AG08396 (cell line): ENCODE results near the gene TMEM98.
"Not testable (repeated sequence)": the region's sequence is repeated elsewhere in the genome, so short reads cannot be mapped to it uniquely, and the experiment has no call there.

Experiments
- DNase-seq: peaks from one replicate; pipeline ENCODE4 v3.0.0; 2012; ENCODE audit warnings: low spot score, mixed read lengths

Gene TMEM98

DNA sequence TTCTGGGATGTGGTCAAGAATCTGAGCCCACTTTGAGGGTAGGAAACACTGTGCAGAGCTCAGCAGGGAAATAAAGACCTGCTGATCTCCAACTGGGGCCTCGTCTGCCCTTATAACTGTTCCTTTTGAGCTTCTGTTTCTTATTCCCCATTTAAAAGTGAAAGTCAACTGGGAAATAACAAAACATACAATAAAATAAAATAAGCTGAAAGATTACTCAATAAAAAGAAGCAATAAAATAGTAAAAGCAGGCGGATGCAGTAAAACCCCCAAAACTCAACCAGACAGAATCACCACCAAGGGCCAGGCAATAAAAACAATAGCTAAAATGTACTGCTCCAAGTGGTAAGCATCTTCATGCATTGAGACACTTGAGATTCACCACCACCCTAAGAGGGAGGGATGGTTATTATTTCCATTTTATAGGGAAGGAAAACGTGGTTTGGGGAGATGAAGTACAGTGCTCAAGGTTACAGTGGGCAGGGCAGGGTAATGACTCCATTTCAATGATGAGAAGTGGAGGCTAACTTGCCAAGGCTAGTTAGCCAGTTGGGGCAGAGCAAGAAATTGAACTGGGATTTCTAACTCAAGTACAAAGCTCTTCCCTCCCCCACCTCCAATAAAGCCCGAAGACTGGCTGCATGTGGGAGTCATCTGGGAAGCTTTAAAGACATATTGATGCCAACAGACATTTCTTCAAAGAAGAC, 57.2 kb downstream of the TMEM98 start:
- no peak for DNase-seq

DNA sequence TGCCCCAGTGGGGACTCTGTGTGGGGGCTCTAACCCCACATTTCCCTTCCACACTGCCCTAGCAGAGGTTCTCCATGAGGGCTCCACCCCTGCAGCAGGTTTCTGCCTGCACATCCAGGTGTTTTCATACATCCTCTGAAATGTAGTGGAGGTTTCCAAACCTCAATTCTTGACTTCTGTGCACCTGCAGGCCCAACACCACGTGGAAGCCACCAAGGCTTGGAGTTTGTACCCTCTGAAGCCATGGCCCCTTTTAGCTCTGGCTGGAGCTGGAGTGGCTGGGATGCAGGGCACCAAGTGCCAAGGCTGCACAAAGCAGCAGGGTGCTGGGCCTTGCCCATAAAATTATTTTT, 59.5 kb downstream of the TMEM98 start:
- not testable (repeated sequence) for DNase-seq

DNA sequence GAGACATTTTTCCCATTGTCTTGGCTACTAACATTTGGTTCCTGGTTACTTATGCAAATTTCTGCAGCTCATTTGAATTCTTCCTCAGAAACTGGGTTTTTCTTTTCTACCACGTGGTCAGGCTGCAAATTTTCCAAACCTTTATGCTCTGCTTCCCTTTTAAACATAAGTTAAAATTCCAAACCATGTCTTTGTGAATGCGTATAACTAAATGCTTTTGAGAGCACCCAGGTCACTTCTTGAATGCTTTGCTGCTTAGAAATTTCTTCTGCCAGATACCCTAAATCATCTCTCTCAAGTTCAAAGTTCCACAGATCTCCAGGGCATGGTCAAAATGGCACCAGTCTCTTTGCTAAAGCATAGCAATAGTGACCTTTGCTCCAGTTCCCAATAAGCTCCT, 59.9 kb downstream of the TMEM98 start:
- not testable (repeated sequence) for DNase-seq

DNA sequence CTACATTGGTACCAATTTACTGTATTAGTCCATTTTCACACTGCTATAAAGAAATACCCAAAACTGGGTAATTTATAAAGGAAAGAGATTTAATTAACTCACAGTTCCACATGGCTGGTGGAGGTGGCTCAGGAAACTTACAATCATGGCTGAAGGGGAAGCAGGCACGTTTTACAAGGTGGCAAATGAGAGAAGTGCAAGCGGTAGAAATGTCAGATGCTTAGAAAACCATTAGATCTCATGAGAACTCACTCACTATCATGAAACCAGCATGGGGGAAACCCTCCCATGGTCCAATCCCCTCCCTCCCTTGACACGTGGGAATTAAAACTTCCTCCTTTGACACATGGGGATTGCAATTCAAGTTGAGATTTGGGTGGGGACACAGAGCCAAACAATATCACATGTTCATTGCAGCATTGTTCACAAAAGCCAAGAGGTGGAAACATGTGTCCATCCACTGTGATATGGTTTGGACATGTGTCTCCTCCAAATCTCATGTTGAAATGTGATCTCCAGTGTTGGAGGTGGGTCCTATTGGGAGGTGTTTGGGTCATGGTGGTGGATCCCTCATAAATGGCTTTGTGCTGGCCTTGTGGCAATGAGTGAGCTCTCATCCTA, 60.6 kb downstream of the TMEM98 start:
- DNase-seq: no peak

DNA sequence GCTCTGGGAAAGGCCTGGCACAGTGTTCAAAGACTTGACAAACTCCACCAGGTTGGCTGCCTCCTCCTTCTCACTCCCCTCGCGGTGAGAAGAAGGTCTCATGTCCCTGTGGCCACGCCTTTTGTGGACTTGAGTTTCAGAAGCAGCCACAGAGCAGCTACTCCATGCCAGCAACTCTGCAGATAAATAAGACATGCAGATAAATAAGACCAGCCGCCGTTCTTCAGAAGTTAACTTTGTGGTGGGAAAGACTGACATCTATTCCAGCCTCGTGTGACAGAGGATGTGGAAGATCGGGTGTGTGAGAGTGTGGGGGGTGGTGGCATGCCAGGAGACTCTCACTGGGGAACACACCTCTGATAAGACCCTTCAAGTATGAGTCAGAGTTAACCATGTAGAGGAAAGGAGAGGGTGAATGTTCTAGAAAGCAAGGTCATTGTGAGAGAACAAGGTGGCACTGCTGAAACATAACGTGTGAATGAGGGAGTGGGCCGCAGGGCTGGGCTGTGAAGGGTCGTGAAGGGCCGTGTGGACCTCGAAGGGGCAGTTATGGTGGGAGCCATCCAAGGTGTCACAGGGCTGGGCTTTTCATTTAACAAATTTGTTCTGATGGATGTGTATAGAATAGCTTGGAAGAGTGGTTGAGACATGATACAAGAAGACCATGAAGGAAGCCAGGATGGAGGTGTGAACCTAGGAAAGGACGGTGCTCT, 64.5 kb downstream of the TMEM98 start:
- DNase-seq: no peak

DNA sequence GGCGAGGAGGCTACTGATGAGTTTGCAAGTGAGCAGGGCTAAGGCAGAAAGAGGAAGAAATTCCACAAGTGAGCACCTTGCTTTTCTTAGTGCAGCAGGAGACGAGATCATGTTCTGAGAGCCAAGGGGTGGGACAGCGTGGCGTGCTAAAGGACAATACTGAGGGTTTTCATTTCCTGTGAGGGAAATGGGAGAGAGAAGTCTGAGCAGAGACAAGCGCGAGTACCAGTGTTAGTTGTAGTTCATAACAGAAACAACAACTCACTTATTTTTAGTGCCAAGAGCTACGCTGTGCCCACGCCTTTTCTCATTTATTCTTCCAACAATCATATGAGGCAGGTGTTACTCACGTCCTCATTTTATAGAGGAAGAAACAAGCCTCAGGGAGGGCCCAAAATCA, 66.0 kb downstream of the TMEM98 start:
- DNase-seq: no peak
